ENCODE data around the gene ITGA1. TPM values are rescaled to one million over a fixed set of nuclear protein-coding genes. Genes with fewer than 3 reads are reported as not detected.

The ITGA1 gene
- total RNA-seq, 1 experiment from 2014 or later = 26.4 TPM

- Histone ChIP-seq H3K27me3 (replicated peaks; ENCODE audit: control insufficient read depth, insufficient read depth, low read length) (no peaks in the 10 kb centered on the region), H3K9me3 (no peaks in the 10 kb centered on the region), H3K36me3 (ENCODE audit: control insufficient read depth, insufficient read depth, low read length) (no peaks in the 10 kb centered on the region), H3K4me1 (peaks cover 19% of the 10 kb centered on the region), H3K4me3 (ENCODE audit: low read depth, low read length) (no peak overlapping the region)
- peaks cover 12% of the 10 kb centered on the region for H3K4me1 Mint-ChIP-seq (ENCODE audit: low read depth, unreplicated experiment)
- intact Hi-C loops (cut with micrococcal nuclease; ENCODE audit: unreplicated experiment) = no loop called here
- no peaks in the 10 kb centered on the region for H3K9me3 Mint-ChIP-seq (ENCODE audit: unreplicated experiment)
- no peak for DNase-seq
- BruUV-seq (replicated peaks) = no TSS peak
- TF ChIP-seq CTCF (IDR thresholded peaks at IDR 0.05; ENCODE audit: insufficient read depth in 1 of 2, low read depth in 1 of 2, low read length in 1 of 2, severe bottlenecking in 1 of 2, unreplicated experiment in 1 of 2) = no peak
- peaks cover 19% of the 10 kb centered on the region for H3K36me3 Mint-ChIP-seq (ENCODE audit: insufficient read depth, unreplicated experiment)
- no peaks in the 10 kb centered on the region for H3K27me3 Mint-ChIP-seq (ENCODE audit: insufficient read depth, unreplicated experiment)
- POLR2A ChIA-PET = no interaction called here
- CTCF ChIA-PET = no interaction called here
- no peak overlapping the region for H3K4me3 Mint-ChIP-seq (ENCODE audit: unreplicated experiment)
- H3K27ac Mint-ChIP-seq (ENCODE audit: unreplicated experiment) = no peak overlapping the region
Measured at GRCh38 chr5:52995914-52996313, 208.2 kb downstream of the ITGA1 start.

- no TSS peak for BruUV-seq (replicated peaks)
- H3K27ac Mint-ChIP-seq (ENCODE audit: unreplicated experiment) = no peak overlapping the region
Measured at GRCh38 chr5:52996979-52997378, 209.3 kb downstream of the ITGA1 start.

GRCh38 chr5:52997424-52997823 lies 209.7 kb downstream of the ITGA1 start:
- H3K27me3 ChIP-seq (replicated peaks; ENCODE audit: control insufficient read depth, insufficient read depth, low read length) = no peaks in the 10 kb centered on the region
- no peaks in the 10 kb centered on the region for H3K36me3 ChIP-seq (ENCODE audit: control insufficient read depth, insufficient read depth, low read length)
- peaks cover 13% of the 10 kb centered on the region for H3K36me3 Mint-ChIP-seq (ENCODE audit: insufficient read depth, unreplicated experiment)
- H3K4me3 ChIP-seq (ENCODE audit: low read depth, low read length) = no peak overlapping the region
- H3K27me3 Mint-ChIP-seq (ENCODE audit: insufficient read depth, unreplicated experiment) = no peaks in the 10 kb centered on the region
- no TSS peak for BruUV-seq (replicated peaks)
- no peaks in the 10 kb centered on the region for H3K9me3 ChIP-seq
- POLR2A ChIA-PET = no interaction called here
- peaks cover 5% of the 10 kb centered on the region for H3K4me1 Mint-ChIP-seq (ENCODE audit: low read depth, unreplicated experiment)
- intact Hi-C loops (cut with micrococcal nuclease; ENCODE audit: unreplicated experiment) = no loop called here
- H3K4me3 Mint-ChIP-seq (ENCODE audit: unreplicated experiment) = no peak overlapping the region
- CTCF ChIA-PET = interaction anchor here (0.7 to 1.7 kb wide), 3 partner anchors 8 to 49 kb away, joined by 3 to 6 read pairs (median 3); partner anchors contain the start of gene ITGA2
- H3K9me3 Mint-ChIP-seq (ENCODE audit: unreplicated experiment) = no peaks in the 10 kb centered on the region
- no peak overlapping the region for H3K27ac Mint-ChIP-seq (ENCODE audit: unreplicated experiment)
- peak in 1 of 2 experiments; percentile 29 for DNase-seq
- peaks cover 17% of the 10 kb centered on the region for H3K4me1 ChIP-seq
- TF ChIP-seq CTCF (IDR thresholded peaks at IDR 0.05; ENCODE audit: insufficient read depth in 1 of 2, low read depth in 1 of 2, low read length in 1 of 2, severe bottlenecking in 1 of 2, unreplicated experiment in 1 of 2) = no peak

More at GRCh38 chr5:52996979-52997378, 209.3 kb downstream of the ITGA1 start:
- Histone ChIP-seq H3K27me3 (replicated peaks; ENCODE audit: control insufficient read depth, insufficient read depth, low read length) (no peaks in the 10 kb centered on the region), H3K4me3 (ENCODE audit: low read depth, low read length) (no peak overlapping the region), H3K9me3 (no peaks in the 10 kb centered on the region), H3K36me3 (ENCODE audit: control insufficient read depth, insufficient read depth, low read length) (no peaks in the 10 kb centered on the region), H3K4me1 (peaks cover 17% of the 10 kb centered on the region)
- DNase-seq = no peak
- intact Hi-C loops (cut with micrococcal nuclease; ENCODE audit: unreplicated experiment) = no loop called here
- Mint-ChIP-seq H3K27me3 (ENCODE audit: insufficient read depth, unreplicated experiment) (no peaks in the 10 kb centered on the region), H3K4me3 (ENCODE audit: unreplicated experiment) (no peak overlapping the region), H3K9me3 (ENCODE audit: unreplicated experiment) (no peaks in the 10 kb centered on the region), H3K4me1 (ENCODE audit: low read depth, unreplicated experiment) (peaks cover 9% of the 10 kb centered on the region), H3K36me3 (ENCODE audit: insufficient read depth, unreplicated experiment) (peaks cover 18% of the 10 kb centered on the region)
- POLR2A ChIA-PET = no interaction called here
- CTCF ChIA-PET = interaction anchor here (0.7 to 1.7 kb wide), 3 partner anchors 8 to 49 kb away, joined by 3 to 6 read pairs (median 3); partner anchors contain the start of gene ITGA2
- no peak for TF ChIP-seq CTCF (IDR thresholded peaks at IDR 0.05; ENCODE audit: insufficient read depth in 1 of 2, low read depth in 1 of 2, low read length in 1 of 2, severe bottlenecking in 1 of 2, unreplicated experiment in 1 of 2)

Data from Caco-2 (cell line).